ENCODE data around the gene ARHGAP19. TPM values are rescaled to one million over a fixed set of nuclear protein-coding genes. Genes with fewer than 3 reads are reported as not detected.

Gene ARHGAP19
- polyA plus RNA-seq, 1 of the 3 experiments (the other 2 are of a cell fraction): 3.8 TPM

DNA sequence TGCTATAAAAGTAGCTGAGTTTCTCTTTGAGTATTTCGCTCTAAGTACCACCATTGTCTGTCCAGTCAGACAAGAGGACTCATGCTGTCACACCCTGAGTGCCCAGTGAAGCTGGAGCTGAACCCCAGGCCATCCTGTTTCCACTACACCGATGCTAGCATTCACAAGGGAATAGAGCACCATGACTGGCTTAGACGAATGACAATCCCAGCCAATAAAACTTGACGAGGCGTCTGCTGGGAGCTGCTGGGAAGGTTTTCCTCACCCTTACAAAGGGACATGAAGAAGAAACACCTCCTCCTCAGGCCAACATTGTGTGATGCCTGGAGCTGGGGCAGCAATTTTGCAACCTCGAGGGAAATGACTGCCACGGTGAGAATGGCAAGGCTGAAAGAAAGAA is 89.2 kb downstream of the ARHGAP19 start:
- Histone ChIP-seq H3K4me2 (no peak overlapping the region), H3K79me2 (ENCODE audit: insufficient read depth) (no peaks in the 10 kb centered on the region), H2AFZ (ENCODE audit: low read depth) (no peak overlapping the region), H3K27me3 (ENCODE audit: insufficient read depth) (no peaks in the 10 kb centered on the region; the same call in 1 of the 2 replicates), H3K4me1 (ENCODE audit: control insufficient read depth in 1 of 2, insufficient read depth in 2 of 2, low read depth in 1 of 2, low read length in 1 of 2) (no peaks in the 10 kb centered on the region; a peak in 1 of 4 replicates), H3K4me3 (ENCODE audit: low read depth in 2 of 2, low read length in 1 of 2) (no peak overlapping the region), H3K27ac (ENCODE audit: low read depth in 2 of 2, low read length in 1 of 2) (no peak overlapping the region), H3K9ac (no peak overlapping the region), H3K36me3 (replicated peaks in 1 of 2; ENCODE audit: control insufficient read depth in 1 of 2, insufficient read depth in 2 of 2, low read length in 1 of 2) (no peaks in the 10 kb centered on the region), H3K9me3 (no peaks in the 10 kb centered on the region), H3F3A (replicated peaks; ENCODE audit: insufficient read depth) (no peaks in the 10 kb centered on the region), H3K9me2 (no peaks in the 10 kb centered on the region), H4K20me1 (ENCODE audit: insufficient read depth) (no peaks in the 10 kb centered on the region)
- ChIA-PET POLR2A (no interaction called here), CTCF (interaction anchor here (1.0 to 22.9 kb wide), 6 partner anchors 14 to 178 kb away, joined by 3 to 894 read pairs (median 96); partner anchors contain the start of gene SLIT1)
- WGBS (ENCODE audit: low lambda C conversion rate): 60% methylated on average over 5 of the region's 7 CpGs
- no peak for TF ChIP-seq NRF1 (IDR thresholded peaks at IDR 0.05; ENCODE audit: low read depth, low read length)
- TF ChIP-seq CHD2 (IDR thresholded peaks at IDR 0.05; ENCODE audit: low read length, partially characterized antibody): no peak
- TF ChIP-seq, protein P1, sequence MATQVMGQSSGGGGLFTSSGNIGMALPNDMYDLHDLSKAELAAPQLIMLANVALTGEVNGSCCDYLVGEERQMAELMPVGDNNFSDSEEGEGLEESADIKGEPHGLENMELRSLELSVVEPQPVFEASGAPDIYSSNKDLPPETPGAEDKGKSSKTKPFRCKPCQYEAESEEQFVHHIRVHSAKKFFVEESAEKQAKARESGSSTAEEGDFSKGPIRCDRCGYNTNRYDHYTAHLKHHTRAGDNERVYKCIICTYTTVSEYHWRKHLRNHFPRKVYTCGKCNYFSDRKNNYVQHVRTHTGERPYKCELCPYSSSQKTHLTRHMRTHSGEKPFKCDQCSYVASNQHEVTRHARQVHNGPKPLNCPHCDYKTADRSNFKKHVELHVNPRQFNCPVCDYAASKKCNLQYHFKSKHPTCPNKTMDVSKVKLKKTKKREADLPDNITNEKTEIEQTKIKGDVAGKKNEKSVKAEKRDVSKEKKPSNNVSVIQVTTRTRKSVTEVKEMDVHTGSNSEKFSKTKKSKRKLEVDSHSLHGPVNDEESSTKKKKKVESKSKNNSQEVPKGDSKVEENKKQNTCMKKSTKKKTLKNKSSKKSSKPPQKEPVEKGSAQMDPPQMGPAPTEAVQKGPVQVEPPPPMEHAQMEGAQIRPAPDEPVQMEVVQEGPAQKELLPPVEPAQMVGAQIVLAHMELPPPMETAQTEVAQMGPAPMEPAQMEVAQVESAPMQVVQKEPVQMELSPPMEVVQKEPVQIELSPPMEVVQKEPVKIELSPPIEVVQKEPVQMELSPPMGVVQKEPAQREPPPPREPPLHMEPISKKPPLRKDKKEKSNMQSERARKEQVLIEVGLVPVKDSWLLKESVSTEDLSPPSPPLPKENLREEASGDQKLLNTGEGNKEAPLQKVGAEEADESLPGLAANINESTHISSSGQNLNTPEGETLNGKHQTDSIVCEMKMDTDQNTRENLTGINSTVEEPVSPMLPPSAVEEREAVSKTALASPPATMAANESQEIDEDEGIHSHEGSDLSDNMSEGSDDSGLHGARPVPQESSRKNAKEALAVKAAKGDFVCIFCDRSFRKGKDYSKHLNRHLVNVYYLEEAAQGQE (IDR thresholded peaks at IDR 0.05; ENCODE audit: low read depth, low read length): no peak
- TF ChIP-seq TAF1 (IDR thresholded peaks at IDR 0.05; ENCODE audit: borderline replicate concordance, low read depth, low read length): no peak
- TF ChIP-seq NFIC (IDR thresholded peaks at IDR 0.05; ENCODE audit: borderline replicate concordance): no peak
- no peak for TF ChIP-seq RAD21 (IDR thresholded peaks at IDR 0.05; ENCODE audit: low read length)
- TF ChIP-seq RXRA (IDR thresholded peaks at IDR 0.05; ENCODE audit: borderline replicate concordance, low read depth): no peak
- no peak for TF ChIP-seq SIN3A (IDR thresholded peaks at IDR 0.05; ENCODE audit: borderline replicate concordance, low read depth, low read length)
- DNase-seq: no peak

DNA sequence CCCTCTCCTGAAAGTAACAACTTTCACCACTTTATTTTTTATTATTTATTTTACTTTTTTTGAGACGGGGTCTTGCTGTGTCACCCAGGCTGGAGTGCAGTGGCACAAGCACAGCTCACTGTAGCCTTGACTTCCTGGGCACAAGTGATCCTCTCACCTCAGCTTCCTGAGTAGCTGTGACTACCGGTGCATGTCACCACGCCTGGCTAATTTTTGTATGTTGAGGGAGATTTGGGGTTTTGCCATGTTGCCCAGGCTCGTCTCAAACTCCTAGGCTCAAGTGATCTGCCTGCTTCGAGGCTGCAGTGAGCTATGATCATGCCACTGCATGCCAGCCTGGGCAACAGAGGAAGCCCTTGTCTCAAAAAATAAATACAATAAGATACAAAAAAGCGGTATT is 91.8 kb downstream of the ARHGAP19 start:
- 64% methylated on average over 6 of the region's 6 CpGs for WGBS (ENCODE audit: low lambda C conversion rate)
- TF ChIP-seq JUND (IDR thresholded peaks at IDR 0.05): no peak
- no peak for TF ChIP-seq USF1 (IDR thresholded peaks at IDR 0.05; ENCODE audit: borderline replicate concordance, low read depth)
- TF ChIP-seq SIN3A (IDR thresholded peaks at IDR 0.05; ENCODE audit: borderline replicate concordance, low read depth, low read length): no peak
- TF ChIP-seq, protein P2, sequence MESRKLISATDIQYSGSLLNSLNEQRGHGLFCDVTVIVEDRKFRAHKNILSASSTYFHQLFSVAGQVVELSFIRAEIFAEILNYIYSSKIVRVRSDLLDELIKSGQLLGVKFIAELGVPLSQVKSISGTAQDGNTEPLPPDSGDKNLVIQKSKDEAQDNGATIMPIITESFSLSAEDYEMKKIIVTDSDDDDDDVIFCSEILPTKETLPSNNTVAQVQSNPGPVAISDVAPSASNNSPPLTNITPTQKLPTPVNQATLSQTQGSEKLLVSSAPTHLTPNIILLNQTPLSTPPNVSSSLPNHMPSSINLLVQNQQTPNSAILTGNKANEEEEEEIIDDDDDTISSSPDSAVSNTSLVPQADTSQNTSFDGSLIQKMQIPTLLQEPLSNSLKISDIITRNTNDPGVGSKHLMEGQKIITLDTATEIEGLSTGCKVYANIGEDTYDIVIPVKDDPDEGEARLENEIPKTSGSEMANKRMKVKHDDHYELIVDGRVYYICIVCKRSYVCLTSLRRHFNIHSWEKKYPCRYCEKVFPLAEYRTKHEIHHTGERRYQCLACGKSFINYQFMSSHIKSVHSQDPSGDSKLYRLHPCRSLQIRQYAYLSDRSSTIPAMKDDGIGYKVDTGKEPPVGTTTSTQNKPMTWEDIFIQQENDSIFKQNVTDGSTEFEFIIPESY (IDR thresholded peaks at IDR 0.05; ENCODE audit: borderline replicate concordance, low read depth): no peak
- TF ChIP-seq, protein P3, sequence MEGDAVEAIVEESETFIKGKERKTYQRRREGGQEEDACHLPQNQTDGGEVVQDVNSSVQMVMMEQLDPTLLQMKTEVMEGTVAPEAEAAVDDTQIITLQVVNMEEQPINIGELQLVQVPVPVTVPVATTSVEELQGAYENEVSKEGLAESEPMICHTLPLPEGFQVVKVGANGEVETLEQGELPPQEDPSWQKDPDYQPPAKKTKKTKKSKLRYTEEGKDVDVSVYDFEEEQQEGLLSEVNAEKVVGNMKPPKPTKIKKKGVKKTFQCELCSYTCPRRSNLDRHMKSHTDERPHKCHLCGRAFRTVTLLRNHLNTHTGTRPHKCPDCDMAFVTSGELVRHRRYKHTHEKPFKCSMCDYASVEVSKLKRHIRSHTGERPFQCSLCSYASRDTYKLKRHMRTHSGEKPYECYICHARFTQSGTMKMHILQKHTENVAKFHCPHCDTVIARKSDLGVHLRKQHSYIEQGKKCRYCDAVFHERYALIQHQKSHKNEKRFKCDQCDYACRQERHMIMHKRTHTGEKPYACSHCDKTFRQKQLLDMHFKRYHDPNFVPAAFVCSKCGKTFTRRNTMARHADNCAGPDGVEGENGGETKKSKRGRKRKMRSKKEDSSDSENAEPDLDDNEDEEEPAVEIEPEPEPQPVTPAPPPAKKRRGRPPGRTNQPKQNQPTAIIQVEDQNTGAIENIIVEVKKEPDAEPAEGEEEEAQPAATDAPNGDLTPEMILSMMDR (IDR thresholded peaks at IDR 0.05): no peak
- no peak for TF ChIP-seq POLR2AphosphoS5 (IDR thresholded peaks at IDR 0.05; ENCODE audit: low read depth, low read length)
- TF ChIP-seq RAD21 (IDR thresholded peaks at IDR 0.05; ENCODE audit: low read length): no peak
- TF ChIP-seq SMC3 (IDR thresholded peaks at IDR 0.05; ENCODE audit: low read depth, low read length): no peak
- no peak for TF ChIP-seq YY1 (IDR thresholded peaks at IDR 0.05; ENCODE audit: low read depth)
- TF ChIP-seq EZH2phosphoT487 (IDR thresholded peaks at IDR 0.05; ENCODE audit: borderline replicate concordance, low read depth): no peak
- no peak overlapping the region for H2AFZ ChIP-seq (ENCODE audit: low read depth)
- no peak overlapping the region for H3K4me3 ChIP-seq (ENCODE audit: low read depth in 2 of 2, low read length in 1 of 2)
- no peaks in the 10 kb centered on the region for H3K9me2 ChIP-seq
- no peaks in the 10 kb centered on the region for H3K79me2 ChIP-seq (ENCODE audit: insufficient read depth)
- ChIA-PET POLR2A (no interaction called here), CTCF (interaction anchor here (0.6 to 27.2 kb wide), 6 partner anchors 11 to 175 kb away, joined by 3 to 894 read pairs (median 80); partner anchors contain the start of gene SLIT1)
- H3K27me3 ChIP-seq (ENCODE audit: insufficient read depth): peaks cover 3% of the 10 kb centered on the region
- H4K20me1 ChIP-seq (ENCODE audit: insufficient read depth): no peaks in the 10 kb centered on the region
- H3K27ac ChIP-seq (ENCODE audit: low read depth in 2 of 2, low read length in 1 of 2): no peak overlapping the region
- H3K4me2 ChIP-seq: no peak overlapping the region
- H3K36me3 ChIP-seq (replicated peaks in 1 of 2; ENCODE audit: control insufficient read depth in 1 of 2, insufficient read depth in 2 of 2, low read length in 1 of 2): no peaks in the 10 kb centered on the region
- no peak overlapping the region for H3K9ac ChIP-seq
- no peak for DNase-seq
- H3F3A ChIP-seq (replicated peaks; ENCODE audit: insufficient read depth): no peaks in the 10 kb centered on the region
- H3K9me3 ChIP-seq: no peaks in the 10 kb centered on the region
- H3K4me1 ChIP-seq (ENCODE audit: control insufficient read depth in 1 of 2, insufficient read depth in 2 of 2, low read depth in 1 of 2, low read length in 1 of 2): peaks cover 0 to 3% of the 10 kb centered on the region in 2 experiments; a peak in 1 of 4 replicates
